ENCODE results near the gene PNPLA8. TPM values are rescaled to one million over a fixed set of nuclear protein-coding genes. Genes with fewer than 3 reads are reported as not detected.

The PNPLA8 gene
- total and polyA plus RNA-seq, 2 of the 4 experiments (the other 2 are of a cell fraction), result 7.0 to 14.5 TPM

DNA sequence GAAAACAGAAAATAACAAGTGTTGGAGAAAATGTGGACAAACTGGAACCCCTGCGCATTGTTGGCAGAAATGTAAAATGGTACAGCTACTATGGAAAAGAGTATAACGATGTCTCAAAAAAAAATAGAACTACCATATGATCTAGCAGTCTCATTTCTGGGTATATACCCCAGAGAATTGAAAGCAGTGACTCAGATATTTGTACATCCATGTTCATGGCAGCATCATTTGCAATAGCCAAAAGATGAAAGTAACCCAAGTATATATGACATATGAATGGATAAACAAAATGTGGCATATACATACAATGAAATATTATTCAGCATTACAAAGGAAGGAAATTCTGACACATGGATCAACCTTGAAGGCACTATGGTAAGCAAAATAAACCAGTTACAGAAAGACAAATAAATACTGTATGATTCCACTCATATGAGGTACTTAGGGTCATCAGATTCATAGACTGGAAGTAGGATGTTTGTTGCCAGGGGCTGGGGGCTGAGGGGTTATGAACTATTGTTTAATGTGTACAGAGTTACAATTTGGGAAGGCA, 74.6 kb downstream of the PNPLA8 start:
- Histone ChIP-seq H3K14ac (replicated peaks; ENCODE audit: low read depth, low read length) (no peak overlapping the region), H4K20me1 (ENCODE audit: insufficient read depth, low read length) (no peaks in the 10 kb centered on the region), H2AK9ac (replicated peaks; ENCODE audit: low read depth, low read length, poor library complexity) (no peak overlapping the region), H4K91ac (ENCODE audit: insufficient read depth, low read depth, low read length) (no peak overlapping the region), H3K79me1 (ENCODE audit: low read depth in 1 of 2, low read length in 2 of 2) (no peaks in the 10 kb centered on the region), H3K9ac (ENCODE audit: low read depth, low read length) (no peak overlapping the region), H3K56ac (ENCODE audit: extremely low read depth, insufficient read depth, low read length) (no peak overlapping the region), H3K4me1 (ENCODE audit: control insufficient read depth, insufficient read depth, low read length) (no peaks in the 10 kb centered on the region; the same call in 1 of the 2 replicates), H4K8ac (ENCODE audit: low read depth in 2 of 2, low read length in 2 of 2) (no peak overlapping the region), H3K4me2 (ENCODE audit: low read depth, low read length) (no peak overlapping the region), H3K23ac (ENCODE audit: low read depth, low read length) (no peak overlapping the region), H3K27me3 (ENCODE audit: control insufficient read depth, insufficient read depth, low read length) (peaks cover 36% of the 10 kb centered on the region), H3K27ac (ENCODE audit: insufficient read depth, low read length) (no peak overlapping the region), H2AFZ (replicated peaks; ENCODE audit: low read length, poor library complexity) (no peak overlapping the region), H3K4me3 (ENCODE audit: insufficient read depth, low read depth, low read length) (no peak overlapping the region), H2AK5ac (ENCODE audit: low read depth, low read length) (no peak overlapping the region), H3K4ac (ENCODE audit: low read depth, low read length) (no peak overlapping the region), H4K5ac (ENCODE audit: low read depth, low read length) (no peak overlapping the region), H2BK120ac (ENCODE audit: low read depth, low read length) (no peak overlapping the region), H3K18ac (ENCODE audit: low read depth, low read length) (no peak overlapping the region), H2BK15ac (ENCODE audit: low read depth, low read length) (no peak overlapping the region), H3K9me1 (ENCODE audit: insufficient read depth, low read length) (no peaks in the 10 kb centered on the region), H2BK5ac (ENCODE audit: low read depth, low read length, poor library complexity, severe bottlenecking) (no peak overlapping the region), H3K36me3 (ENCODE audit: control insufficient read depth, insufficient read depth, low read length) (no peaks in the 10 kb centered on the region), H3K9me3 (ENCODE audit: control insufficient read depth, insufficient read depth, low read length) (no peaks in the 10 kb centered on the region), H2BK20ac (ENCODE audit: low read depth, low read length) (no peak overlapping the region)
- BruUV-seq (replicated peaks), result no TSS peak
- DNase-seq (no peak), ATAC-seq (ENCODE audit: low read depth) (no peak)
- POLR2A ChIA-PET (ENCODE audit: unreplicated experiment), result no interaction called here
- TF ChIP-seq MAFK (IDR thresholded peaks at IDR 0.05; ENCODE audit: low read depth, low read length), result no peak
- intact Hi-C loops (cut with micrococcal nuclease) (no loop called here), in situ Hi-C loops (cut with MboI; ENCODE audit: low sequenced_read_pairs) (no loop called here), dilution Hi-C loops (cut with HindIII; ENCODE audit: low sequenced_read_pairs, unreplicated experiment) (no loop called here)
- CTCF ChIA-PET, result no interaction called here
- no CpG with 5 or more reads among the region's 2 CpGs for WGBS, 2 experiments (ENCODE audit: extremely low coverage in 2 of 2, insufficient read length in 1 of 2)

Measured in IMR-90 (cell line).